ENCODE measurements around the gene LRRC8B. TPM values are rescaled to one million over a fixed set of nuclear protein-coding genes. Genes with fewer than 3 reads are reported as not detected.

The LRRC8B gene
- total RNA-seq, 1 donor from 2014 or later = 2.3 TPM

DNA sequence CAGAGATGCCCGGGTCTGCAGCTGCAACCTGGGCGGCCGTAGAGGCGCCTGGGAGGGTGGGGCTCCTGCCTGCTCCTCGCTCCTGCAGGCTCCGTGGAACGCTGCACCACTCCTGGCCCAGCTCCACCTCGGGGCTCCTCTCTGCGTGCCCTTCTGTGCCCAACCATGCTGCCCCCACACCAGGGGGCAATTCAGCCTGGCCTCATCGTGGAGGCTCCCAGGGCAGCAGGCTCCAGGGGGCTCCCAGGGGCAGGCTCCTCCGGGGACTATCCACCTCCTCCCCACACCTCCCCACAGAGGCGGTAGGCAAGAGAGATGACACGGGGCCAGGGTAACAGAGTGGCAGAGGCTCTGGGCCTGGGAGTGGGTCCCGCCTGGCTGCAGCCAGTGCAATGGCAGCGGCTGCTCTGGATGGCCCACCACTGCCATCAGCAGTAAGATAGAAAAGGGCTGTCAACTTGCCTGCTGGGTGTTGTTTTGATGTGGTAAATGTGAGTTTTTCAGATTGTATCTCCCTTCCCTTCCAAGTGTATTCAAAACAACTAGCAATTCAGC is 85.9 kb downstream of the LRRC8B start:
- no peaks in the 10 kb centered on the region for H3K9me3 Mint-ChIP-seq (ENCODE audit: unreplicated experiment)
- no peaks in the 10 kb centered on the region for H3K36me3 Mint-ChIP-seq (ENCODE audit: unreplicated experiment)
- H3K27ac Mint-ChIP-seq (ENCODE audit: unreplicated experiment) = no peak overlapping the region
- no peaks in the 10 kb centered on the region for H3K27me3 Mint-ChIP-seq (ENCODE audit: unreplicated experiment)
- TF ChIP-seq, protein P1, sequence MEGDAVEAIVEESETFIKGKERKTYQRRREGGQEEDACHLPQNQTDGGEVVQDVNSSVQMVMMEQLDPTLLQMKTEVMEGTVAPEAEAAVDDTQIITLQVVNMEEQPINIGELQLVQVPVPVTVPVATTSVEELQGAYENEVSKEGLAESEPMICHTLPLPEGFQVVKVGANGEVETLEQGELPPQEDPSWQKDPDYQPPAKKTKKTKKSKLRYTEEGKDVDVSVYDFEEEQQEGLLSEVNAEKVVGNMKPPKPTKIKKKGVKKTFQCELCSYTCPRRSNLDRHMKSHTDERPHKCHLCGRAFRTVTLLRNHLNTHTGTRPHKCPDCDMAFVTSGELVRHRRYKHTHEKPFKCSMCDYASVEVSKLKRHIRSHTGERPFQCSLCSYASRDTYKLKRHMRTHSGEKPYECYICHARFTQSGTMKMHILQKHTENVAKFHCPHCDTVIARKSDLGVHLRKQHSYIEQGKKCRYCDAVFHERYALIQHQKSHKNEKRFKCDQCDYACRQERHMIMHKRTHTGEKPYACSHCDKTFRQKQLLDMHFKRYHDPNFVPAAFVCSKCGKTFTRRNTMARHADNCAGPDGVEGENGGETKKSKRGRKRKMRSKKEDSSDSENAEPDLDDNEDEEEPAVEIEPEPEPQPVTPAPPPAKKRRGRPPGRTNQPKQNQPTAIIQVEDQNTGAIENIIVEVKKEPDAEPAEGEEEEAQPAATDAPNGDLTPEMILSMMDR (IDR thresholded peaks at IDR 0.05) = no peak
- no peak overlapping the region for H3K4me3 Mint-ChIP-seq (ENCODE audit: unreplicated experiment)
- peaks cover 16% of the 10 kb centered on the region for H3K4me1 Mint-ChIP-seq (ENCODE audit: unreplicated experiment)
- DNase-seq (ENCODE audit: extremely low spot score, unreplicated experiment) = no peak

DNA sequence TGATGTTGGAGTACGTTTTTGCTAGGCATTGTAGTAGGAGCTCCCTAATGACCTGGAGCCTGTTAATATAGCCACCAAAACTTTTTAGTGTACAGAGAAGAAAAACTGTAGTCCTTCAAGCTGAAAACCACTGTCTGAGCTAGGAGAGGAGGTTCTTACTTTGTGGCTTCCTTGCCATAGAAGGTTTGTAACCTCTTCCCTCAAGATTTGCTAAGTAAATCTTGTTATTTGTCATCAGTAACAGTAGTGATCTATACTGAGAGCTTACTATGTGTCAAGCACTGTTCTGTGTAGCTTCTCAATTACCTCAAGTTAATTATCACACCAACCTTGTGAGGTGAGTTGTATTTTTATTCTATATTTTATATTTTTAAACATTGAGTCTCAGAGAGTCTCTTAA is 87.1 kb downstream of the LRRC8B start:
- Mint-ChIP-seq H3K27me3 (ENCODE audit: unreplicated experiment) (no peaks in the 10 kb centered on the region), H3K9me3 (ENCODE audit: unreplicated experiment) (no peaks in the 10 kb centered on the region), H3K36me3 (ENCODE audit: unreplicated experiment) (no peaks in the 10 kb centered on the region), H3K27ac (ENCODE audit: unreplicated experiment) (no peak overlapping the region), H3K4me1 (ENCODE audit: unreplicated experiment) (peaks cover 7% of the 10 kb centered on the region), H3K4me3 (ENCODE audit: unreplicated experiment) (no peak overlapping the region)
- no peak for DNase-seq (ENCODE audit: extremely low spot score, unreplicated experiment)
- TF ChIP-seq, protein P1 (IDR thresholded peaks at IDR 0.05) = no peak

DNA sequence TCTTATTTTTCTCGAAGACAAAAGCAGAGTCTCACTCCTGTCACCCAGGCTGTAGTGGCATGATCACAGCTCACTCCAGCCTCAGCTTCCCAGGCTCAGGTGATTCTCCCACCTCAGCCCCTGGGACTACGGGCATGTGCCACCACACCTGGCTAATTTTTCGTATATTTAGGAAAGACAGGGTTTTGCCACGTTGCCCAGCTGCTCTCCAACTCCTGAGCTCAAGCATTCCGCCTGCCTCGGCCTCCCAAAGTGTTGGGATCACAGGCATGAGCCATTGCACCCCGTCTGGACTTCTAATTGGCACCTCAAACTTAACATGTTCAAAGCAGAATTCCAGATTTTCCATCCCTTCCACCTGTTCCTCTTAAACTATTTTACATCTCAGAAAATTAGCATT is 89.3 kb downstream of the LRRC8B start:
- peaks cover 3% of the 10 kb centered on the region for H3K9me3 Mint-ChIP-seq (ENCODE audit: unreplicated experiment)
- no peaks in the 10 kb centered on the region for H3K36me3 Mint-ChIP-seq (ENCODE audit: unreplicated experiment)
- H3K4me3 Mint-ChIP-seq (ENCODE audit: unreplicated experiment) = no peak overlapping the region
- peaks cover 2% of the 10 kb centered on the region for H3K27me3 Mint-ChIP-seq (ENCODE audit: unreplicated experiment)
- no peak for DNase-seq (ENCODE audit: extremely low spot score, unreplicated experiment)
- H3K4me1 Mint-ChIP-seq (ENCODE audit: unreplicated experiment) = no peaks in the 10 kb centered on the region
- H3K27ac Mint-ChIP-seq (ENCODE audit: unreplicated experiment) = no peak overlapping the region
- TF ChIP-seq, protein P1 (IDR thresholded peaks at IDR 0.05) = no peak

DNA sequence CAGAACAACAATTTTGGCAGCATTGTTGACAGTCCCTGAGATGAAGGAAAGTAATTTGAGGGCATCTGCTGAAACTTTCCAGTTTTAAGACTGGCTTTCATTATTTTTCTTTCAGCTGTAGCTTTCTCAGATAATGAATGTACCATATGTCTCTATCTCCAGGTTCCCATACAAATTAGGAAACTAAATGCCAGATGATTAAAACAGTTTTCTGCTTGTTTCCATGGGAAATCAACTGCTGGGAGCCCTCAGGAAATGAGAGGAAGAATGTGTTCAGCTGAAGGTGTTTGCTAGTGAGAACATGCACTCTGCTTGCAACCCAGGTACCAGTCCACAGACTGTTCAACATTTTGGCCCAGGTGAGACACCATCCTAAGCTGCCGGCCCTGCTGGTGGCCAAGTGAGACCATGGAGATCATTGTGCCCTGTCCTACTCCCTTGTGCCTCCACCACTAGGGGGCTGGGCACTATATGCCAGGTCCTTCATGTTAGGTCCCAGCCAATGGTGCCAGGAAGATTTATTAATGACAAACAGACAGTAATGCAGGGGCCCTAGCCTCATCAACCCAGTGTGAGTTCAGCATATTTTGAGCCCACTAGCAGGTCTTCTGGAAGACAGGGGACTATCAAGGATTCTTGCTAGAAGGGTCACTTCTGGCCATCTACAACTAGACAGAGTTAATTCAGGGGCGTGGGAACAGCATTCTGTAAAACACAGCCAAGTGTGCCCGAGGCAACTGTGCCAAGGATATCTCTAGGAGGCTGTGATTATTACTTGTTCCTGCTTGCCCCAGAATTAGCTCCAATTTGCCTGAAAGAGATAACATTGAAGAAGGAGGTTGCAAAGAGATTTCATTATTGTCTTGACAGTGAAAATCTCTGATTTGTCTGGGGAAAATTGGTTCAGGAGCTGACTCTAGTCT is 91.3 kb downstream of the LRRC8B start:
- H3K36me3 Mint-ChIP-seq (ENCODE audit: unreplicated experiment) = no peaks in the 10 kb centered on the region
- TF ChIP-seq, protein P1 (IDR thresholded peaks at IDR 0.05) = peak; percentile 30
- H3K27me3 Mint-ChIP-seq (ENCODE audit: unreplicated experiment) = peaks cover 4% of the 10 kb centered on the region
- DNase-seq (ENCODE audit: extremely low spot score, unreplicated experiment) = no peak
- H3K4me1 Mint-ChIP-seq (ENCODE audit: unreplicated experiment) = no peaks in the 10 kb centered on the region
- H3K9me3 Mint-ChIP-seq (ENCODE audit: unreplicated experiment) = peaks cover 3% of the 10 kb centered on the region
- no peak overlapping the region for H3K4me3 Mint-ChIP-seq (ENCODE audit: unreplicated experiment)
- no peak overlapping the region for H3K27ac Mint-ChIP-seq (ENCODE audit: unreplicated experiment)
